Naive thymus-derived CD4-positive, alpha-beta T cell (primary cell): ENCODE results near the gene E2F4. TPM values are rescaled to one million over a fixed set of nuclear protein-coding genes. Genes with fewer than 3 reads are reported as not detected.

Source experiments
- ATAC-seq: fragments of 150-1000 bp; cut with Tn5 transposase; 2 replicates; pipeline ENCODE4 v1.10.0; 2021; ENCODE audit warnings: mild to moderate bottlenecking, moderate library complexity
- CTCF ChIA-PET: fragments of 350-600 bp; sonication (Branson Sonifier 250); formaldehyde crosslinking; loops from one replicate; lab custom pipeline; 2021; ENCODE audit warnings: antibody characterized with exemption; lab: Charles Lee
- POLR2A ChIA-PET: fragments of 350-600 bp; sonication (Branson Sonifier 250); formaldehyde crosslinking; loops from one replicate; lab custom pipeline; 2021; ENCODE audit warnings: antibody characterized with exemption, inconsistent platforms; lab: Charles Lee
- DNase-seq, 9 donors: peaks; one replicate each; pipeline versions ENCODE4 v3.0.0 to v3.0.0-alpha.2; 2020 to 2022; ENCODE audit warnings: mixed read lengths in 1 of 9
- H3K27ac ChIP-seq: one replicate; pipeline ENCODE4 v1.7.0; 2013; ENCODE audit warnings: mild to moderate bottlenecking, low read depth, low read length, moderate library complexity
- H3K27me3 ChIP-seq, 2 donors: one replicate each; pipeline ENCODE4 v1.7.0; 2013; ENCODE audit warnings: low read length in 2 of 2, mild to moderate bottlenecking in 2 of 2, moderate library complexity in 2 of 2; ENCODE audit not compliant: control insufficient read depth in 2 of 2, insufficient read depth in 2 of 2
- H3K36me3 ChIP-seq, 3 experiments: 1 replicate in 2 of 3; 2 replicates in 1 of 3; pipeline ENCODE4 v1.7.0; 2013; ENCODE audit warnings: low read length in 3 of 3, mild to moderate bottlenecking in 3 of 3, moderate library complexity in 1 of 3; ENCODE audit not compliant: insufficient read depth in 3 of 3, control insufficient read depth in 2 of 3
- H3K4me1 ChIP-seq, 2 donors: one replicate each; pipeline ENCODE4 v1.7.0; 2013; ENCODE audit warnings: low read length in 2 of 2, mild to moderate bottlenecking in 2 of 2, moderate library complexity in 1 of 2; ENCODE audit not compliant: control insufficient read depth in 2 of 2, insufficient read depth in 2 of 2
- H3K4me3 ChIP-seq: 2 replicates; pipeline ENCODE4 v1.7.0; 2013; ENCODE audit warnings: mild to moderate bottlenecking, low read length
- H3K9me3 ChIP-seq, 3 experiments: 1 replicate in 2 of 3; 2 replicates in 1 of 3; pipeline ENCODE4 v1.7.0; 2013; ENCODE audit warnings: low read length in 3 of 3; ENCODE audit not compliant: control insufficient read depth in 2 of 3
- H3K27ac Mint-ChIP-seq, 9 donors: one replicate each; pipeline ENCODE4 v1.8.0; 2020 to 2022; ENCODE audit warnings: mixed read lengths in 9 of 9, mild to moderate bottlenecking in 8 of 9, moderate library complexity in 5 of 9, inconsistent platforms in 2 of 9
- H3K27me3 Mint-ChIP-seq, 5 donors: one replicate each; pipeline ENCODE4 v1.8.0; 2021 to 2022; ENCODE audit warnings: mixed read lengths in 5 of 5, mild to moderate bottlenecking in 1 of 5
- H3K36me3 Mint-ChIP-seq, 5 donors: one replicate each; pipeline ENCODE4 v1.8.0; 2020 to 2022; ENCODE audit warnings: mixed read lengths in 5 of 5, mild to moderate bottlenecking in 3 of 5, inconsistent platforms in 1 of 5
- H3K4me1 Mint-ChIP-seq, 7 donors: one replicate each; pipeline ENCODE4 v1.8.0; 2020 to 2022; ENCODE audit warnings: mixed read lengths in 7 of 7, mild to moderate bottlenecking in 3 of 7, inconsistent platforms in 1 of 7
- H3K4me3 Mint-ChIP-seq, 10 donors: one replicate each; pipeline ENCODE4 v1.8.0; 2020 to 2022; ENCODE audit warnings: mild to moderate bottlenecking in 10 of 10, mixed read lengths in 10 of 10, moderate library complexity in 6 of 10, inconsistent platforms in 2 of 10
- H3K9me3 Mint-ChIP-seq, 11 donors: one replicate each; pipeline ENCODE4 v1.8.0; 2020 to 2022; ENCODE audit warnings: mixed read lengths in 11 of 11, mild to moderate bottlenecking in 4 of 11, inconsistent platforms in 1 of 11, moderate library complexity in 1 of 11
- intact Hi-C, 2 donors: fragments of 100-400 bp; cut with micrococcal nuclease; formaldehyde crosslinking; loops; one replicate each; pipeline ENCODE4 v1.15.1; 2023
- polyA plus RNA-seq, 2 donors: library from polyadenylated mRNA; unstranded; fragments of 300-500 nt; fragmentation: Illumina TruSeq; gene quantifications; one replicate each; pipeline ENCODE4 v1.2.3, GENCODE V29; 2021
- total RNA-seq, 6 experiments: library from RNA in 5 of 6; stranded (reverse) in 5 of 6; gene quantifications; 1 replicate in 5 of 6; 2 replicates in 1 of 6; pipeline ENCODE4 v1.2.3 and lab custom pipeline; 2021 to 2026

Gene E2F4
- total and polyA plus RNA-seq, 7 experiments from 2014 or later = 59.4 to 133 (median 73.0) TPM

GRCh38 chr16:67193536-67193935, 1.6 kb downstream of the E2F4 start:
- H3K4me1 Mint-ChIP-seq = peaks cover 22 to 55% (median 46%) of the 10 kb centered on the region in 7 donors
- peak overlapping the region; percentile 31 to 93 (median 61) for H3K27ac Mint-ChIP-seq
- POLR2A ChIA-PET = interaction anchor here (0.8 to 1.9 kb wide), 4 partner anchors 9 to 33 kb away, joined by 3 to 5 read pairs (median 4); partner anchors contain the start of genes MATCAP1 and TMEM208
- no peak for ATAC-seq
- peaks cover 5 to 24% (median 10%) of the 10 kb centered on the region in 5 donors for H3K36me3 Mint-ChIP-seq
- peaks cover 22 to 26% of the 10 kb centered on the region in 2 donors for H3K4me1 ChIP-seq
- H3K27me3 Mint-ChIP-seq = no peaks in the 10 kb centered on the region
- no peaks in the 10 kb centered on the region for H3K9me3 ChIP-seq
- H3K27me3 ChIP-seq = no peaks in the 10 kb centered on the region
- CTCF ChIA-PET = interaction anchor here (0.6 to 0.8 kb wide), 3 partner anchors 8 to 636 kb away, joined by 3 read pairs; no protein-coding TSS in a partner anchor
- no peaks in the 10 kb centered on the region for H3K9me3 Mint-ChIP-seq
- intact Hi-C loops = loop anchor here in 1 of 2 donors (2.0 kb wide), 1 partner anchor 51 kb away; no protein-coding TSS in a partner anchor
- H3K27ac ChIP-seq = peak overlapping the region; percentile 94
- H3K4me3 ChIP-seq = peak overlapping the region; percentile 72
- peaks cover 7 to 49% (median 23%) of the 10 kb centered on the region in 3 experiments for H3K36me3 ChIP-seq
- no peak for DNase-seq
- peak overlapping the region; percentile 83 to 93 (median 92) for H3K4me3 Mint-ChIP-seq

GRCh38 chr16:67194260-67194659, 2.3 kb downstream of the E2F4 start:
- intact Hi-C loops = no loop called here
- Histone ChIP-seq H3K36me3 (peaks cover 7 to 55% (median 23%) of the 10 kb centered on the region in 3 experiments), H3K9me3 (no peaks in the 10 kb centered on the region), H3K4me3 (no peak overlapping the region), H3K27ac (peak overlapping the region; percentile 94), H3K27me3 (no peaks in the 10 kb centered on the region), H3K4me1 (peaks cover 22 to 26% of the 10 kb centered on the region in 2 donors)
- POLR2A ChIA-PET = interaction anchor here (1.2 kb wide), 2 partner anchors 10 to 32 kb away, joined by 3 to 4 read pairs; partner anchors contain the start of gene TMEM208
- ATAC-seq (no peak), DNase-seq (no peak)
- peaks cover 5 to 24% (median 10%) of the 10 kb centered on the region in 5 donors for H3K36me3 Mint-ChIP-seq
- no peaks in the 10 kb centered on the region for H3K9me3 Mint-ChIP-seq
- H3K27me3 Mint-ChIP-seq = no peaks in the 10 kb centered on the region
- H3K4me3 Mint-ChIP-seq = peak overlapping the region in 9 of 10 donors; percentile 83 to 93 (median 92)
- CTCF ChIA-PET = interaction anchor here (0.8 kb wide), 2 partner anchors 8 to 242 kb away, joined by 3 read pairs; no protein-coding TSS in a partner anchor
- peaks cover 22 to 55% (median 46%) of the 10 kb centered on the region in 7 donors for H3K4me1 Mint-ChIP-seq
- peak overlapping the region in 7 of 9 donors; percentile 8 to 93 (median 62) for H3K27ac Mint-ChIP-seq

- ChIA-PET CTCF (no interaction called here), POLR2A (no interaction called here)
These were observed 3.7 kb downstream of the E2F4 start for GRCh38 chr16:67195676-67196075.

GRCh38 chr16:67196881-67197280, 4.9 kb downstream of the E2F4 start:
- Mint-ChIP-seq H3K4me3 (no peak overlapping the region), H3K27ac (peak overlapping the region in 4 of 9 donors; percentile 45 to 69 (median 60)), H3K4me1 (peaks cover 22 to 47% (median 38%) of the 10 kb centered on the region in 7 donors), H3K36me3 (peaks cover 5 to 27% (median 10%) of the 10 kb centered on the region in 5 donors), H3K27me3 (no peaks in the 10 kb centered on the region), H3K9me3 (no peaks in the 10 kb centered on the region)
- H3K36me3 ChIP-seq = peaks cover 7 to 71% (median 26%) of the 10 kb centered on the region in 3 experiments
- intact Hi-C loops = no loop called here
- no peak overlapping the region for H3K27ac ChIP-seq
- CTCF ChIA-PET = interaction anchor here (0.6 kb wide), 1 partner anchor 22 kb away, joined by 4 read pairs; no protein-coding TSS in a partner anchor
- no peaks in the 10 kb centered on the region for H3K9me3 ChIP-seq
- H3K4me1 ChIP-seq = peaks cover 19% of the 10 kb centered on the region in 2 donors
- no peak for ATAC-seq
- H3K4me3 ChIP-seq = no peak overlapping the region
- DNase-seq = no peak
- no peaks in the 10 kb centered on the region for H3K27me3 ChIP-seq
- POLR2A ChIA-PET = interaction anchor here (0.5 to 0.8 kb wide), 2 partner anchors 30 to 409 kb away, joined by 3 to 4 read pairs; no protein-coding TSS in a partner anchor

More at GRCh38 chr16:67195676-67196075, 3.7 kb downstream of the E2F4 start:
- H3K4me3 Mint-ChIP-seq = peak overlapping the region in 2 of 10 donors; percentile 24
- H3K4me1 Mint-ChIP-seq = peaks cover 22 to 55% (median 46%) of the 10 kb centered on the region in 7 donors
- H3K36me3 ChIP-seq = peaks cover 7 to 61% (median 23%) of the 10 kb centered on the region in 3 experiments
- no peaks in the 10 kb centered on the region for H3K27me3 ChIP-seq
- no peak overlapping the region for H3K27ac ChIP-seq
- intact Hi-C loops = no loop called here
- no peak overlapping the region for H3K4me3 ChIP-seq
- peaks cover 5 to 27% (median 10%) of the 10 kb centered on the region in 5 donors for H3K36me3 Mint-ChIP-seq
- peaks cover 22 to 26% of the 10 kb centered on the region in 2 donors for H3K4me1 ChIP-seq
- ATAC-seq (no peak), DNase-seq (no peak)
- H3K27me3 Mint-ChIP-seq = no peaks in the 10 kb centered on the region
- no peaks in the 10 kb centered on the region for H3K9me3 Mint-ChIP-seq
- H3K9me3 ChIP-seq = no peaks in the 10 kb centered on the region
- peak overlapping the region in 4 of 9 donors; percentile 41 to 76 (median 54) for H3K27ac Mint-ChIP-seq

GRCh38 chr16:67197704-67198103, 5.7 kb downstream of the E2F4 start:
- Histone ChIP-seq H3K36me3 (peaks cover 7 to 80% (median 26%) of the 10 kb centered on the region in 3 experiments), H3K4me1 (peaks cover 15 to 16% of the 10 kb centered on the region in 2 donors), H3K27me3 (no peaks in the 10 kb centered on the region), H3K4me3 (no peak overlapping the region), H3K9me3 (no peaks in the 10 kb centered on the region), H3K27ac (no peak overlapping the region)
- no peaks in the 10 kb centered on the region for H3K27me3 Mint-ChIP-seq
- H3K4me1 Mint-ChIP-seq = peaks cover 17 to 42% (median 33%) of the 10 kb centered on the region in 7 donors
- DNase-seq (no peak), ATAC-seq (no peak)
- ChIA-PET CTCF (interaction anchor here (0.6 to 1.3 kb wide), 3 partner anchors 13 to 245 kb away, joined by 3 to 4 read pairs (median 3); no protein-coding TSS in a partner anchor), POLR2A (interaction anchor here (1.3 kb wide), 2 partner anchors 11 to 29 kb away, joined by 5 read pairs; partner anchors contain the start of gene TMEM208)
- H3K27ac Mint-ChIP-seq = peak overlapping the region in 2 of 9 donors; percentile 12 to 67
- peaks cover 5 to 24% (median 10%) of the 10 kb centered on the region in 5 donors for H3K36me3 Mint-ChIP-seq
- H3K9me3 Mint-ChIP-seq = no peaks in the 10 kb centered on the region
- no peak overlapping the region for H3K4me3 Mint-ChIP-seq
- intact Hi-C loops = no loop called here

- ATAC-seq (peak; percentile 71), DNase-seq (peak in 2 of 9 donors; percentile 17 to 25)
- H3K9me3 ChIP-seq = no peaks in the 10 kb centered on the region
- Mint-ChIP-seq H3K27me3 (no peaks in the 10 kb centered on the region), H3K4me3 (peak overlapping the region in 1 of 10 donors; percentile 58), H3K27ac (peak overlapping the region in 3 of 9 donors; percentile 12 to 37 (median 12)), H3K9me3 (no peaks in the 10 kb centered on the region), H3K36me3 (peaks cover 5 to 22% (median 10%) of the 10 kb centered on the region in 5 donors), H3K4me1 (peaks cover 15 to 36% (median 27%) of the 10 kb centered on the region in 7 donors)
- peaks cover 9 to 11% of the 10 kb centered on the region in 2 donors for H3K4me1 ChIP-seq
- intact Hi-C loops = no loop called here
- H3K27ac ChIP-seq = no peak overlapping the region
- H3K36me3 ChIP-seq = peaks cover 7 to 85% (median 26%) of the 10 kb centered on the region in 3 experiments
- ChIA-PET POLR2A (interaction anchor here (1.3 kb wide), 2 partner anchors 11 to 29 kb away, joined by 5 read pairs; partner anchors contain the start of gene TMEM208), CTCF (interaction anchor here (0.5 to 1.3 kb wide), 3 partner anchors 13 to 422 kb away, joined by 3 to 4 read pairs (median 3); no protein-coding TSS in a partner anchor)
- H3K27me3 ChIP-seq = no peaks in the 10 kb centered on the region
- H3K4me3 ChIP-seq = no peak overlapping the region
These were observed 6.3 kb downstream of the E2F4 start for GRCh38 chr16:67198238-67198734.
